OCI-LY1 (cell line): ENCODE results near the gene NETO2.

Experiments
- H2AFZ ChIP-seq: fragments of 200-600 bp; sonication (generic), shearing (Covaris generic); 2 replicates; pipeline ENCODE4 v1.6.0; 2014; ENCODE audit warnings: antibody characterized with exemption, mild to moderate bottlenecking, low read length
- H3F3A ChIP-seq: fragments of 200-600 bp; sonication (generic), shearing (Covaris generic); 2 replicates; pipeline ENCODE4 v1.6.0; 2014; ENCODE audit warnings: mild to moderate bottlenecking, antibody characterized with exemption, low read length, moderate library complexity; ENCODE audit not compliant: insufficient read depth
- H3K27ac ChIP-seq: fragments of 200-600 bp; sonication (generic); 2 replicates; pipeline ENCODE4 v1.5.1; 2014; ENCODE audit warnings: low read length, mixed run types, mild to moderate bottlenecking, low read depth; ENCODE audit not compliant: poor library complexity, severe bottlenecking
- H3K27me3 ChIP-seq: fragments of 200-600 bp; sonication (generic); 2 replicates; pipeline ENCODE4 v1.6.0; 2014; ENCODE audit warnings: antibody characterized with exemption, mild to moderate bottlenecking, low read length, moderate library complexity; ENCODE audit not compliant: insufficient read depth
- H3K36me3 ChIP-seq: fragments of 200-600 bp; sonication (generic); 2 replicates; pipeline ENCODE4 v1.6.1; 2014; ENCODE audit warnings: mild to moderate bottlenecking, antibody characterized with exemption, low read length, moderate library complexity, mixed read lengths; ENCODE audit not compliant: insufficient read depth
- H3K4me1 ChIP-seq: fragments of 200-600 bp; sonication (generic); 2 replicates; pipeline ENCODE4 v1.5.1; 2014; ENCODE audit warnings: mild to moderate bottlenecking, low read length, moderate library complexity; ENCODE audit not compliant: insufficient read depth, severe bottlenecking
- H3K4me2 ChIP-seq: fragments of 200-600 bp; sonication (generic), shearing (Covaris generic); 2 replicates; pipeline ENCODE4 v1.6.1; 2014; ENCODE audit warnings: low read length
- H3K4me3 ChIP-seq: fragments of 200-600 bp; sonication (generic); 2 replicates; pipeline ENCODE4 v1.5.1; 2014; ENCODE audit warnings: low read length, low read depth, mild to moderate bottlenecking, mixed read lengths; ENCODE audit not compliant: poor library complexity, severe bottlenecking
- H3K79me2 ChIP-seq: fragments of 200-600 bp; shearing (Covaris generic); 2 replicates; pipeline ENCODE4 v1.6.1; 2016; ENCODE audit warnings: mixed run types, low read length, mixed read lengths; ENCODE audit not compliant: insufficient read depth
- H3K9ac ChIP-seq: fragments of 200-600 bp; sonication (generic), shearing (Covaris generic); 2 replicates; pipeline ENCODE4 v1.6.1; 2014; ENCODE audit warnings: mild to moderate bottlenecking, low read length, mixed read lengths
- H3K9me2 ChIP-seq: fragments of 200-600 bp; sonication (generic), shearing (Covaris generic); 2 replicates; pipeline ENCODE4 v1.6.1; 2014; ENCODE audit warnings: low read depth, mild to moderate bottlenecking, low read length, mixed read lengths
- H3K9me3 ChIP-seq: fragments of 200-600 bp; shearing (Covaris generic); 2 replicates; pipeline ENCODE4 v1.6.1; 2014; ENCODE audit warnings: low read length, mixed read lengths
- H4K20me1 ChIP-seq: fragments of 200-600 bp; sonication (generic), shearing (Covaris generic); 2 replicates; pipeline ENCODE4 v1.6.0; 2016; ENCODE audit warnings: mild to moderate bottlenecking, low read length; ENCODE audit not compliant: insufficient read depth
- EZH2 ChIP-seq: fragments of 200-600 bp; sonication (generic), shearing (Covaris generic); IDR thresholded peaks from 2 replicates; pipeline ENCODE4 v1.8.0; 2017; ENCODE audit warnings: borderline replicate concordance, mixed run types, mild to moderate bottlenecking, antibody characterized with exemption, low read length, moderate library complexity, mixed read lengths
- TF ChIP-seq, protein P1 (sequence below): fragments of 200-600 bp; sonication (generic), shearing (Covaris generic); IDR thresholded peaks from 2 replicates; pipeline ENCODE4 v1.5.1; 2017; ENCODE audit warnings: mild to moderate bottlenecking, antibody characterized with exemption, low read length, moderate library complexity, mixed read lengths

The NETO2 gene

GRCh38 chr16:47161464-47161863, 17.7 kb upstream of the NETO2 start:
- Histone ChIP-seq H3K79me2 (no peaks in the 10 kb centered on the region), H3K4me3 (no peak overlapping the region), H3K9me2 (no peaks in the 10 kb centered on the region), H3K27ac (no peak overlapping the region), H3K27me3 (no peaks in the 10 kb centered on the region), H4K20me1 (no peaks in the 10 kb centered on the region), H3K9ac (no peak overlapping the region), H3F3A (no peaks in the 10 kb centered on the region), H2AFZ (no peak overlapping the region), H3K4me1 (no peaks in the 10 kb centered on the region), H3K9me3 (no peaks in the 10 kb centered on the region), H3K36me3 (peaks cover 32% of the 10 kb centered on the region; the same call in 1 of the 2 replicates), H3K4me2 (no peak overlapping the region)
- TF ChIP-seq, protein P1, sequence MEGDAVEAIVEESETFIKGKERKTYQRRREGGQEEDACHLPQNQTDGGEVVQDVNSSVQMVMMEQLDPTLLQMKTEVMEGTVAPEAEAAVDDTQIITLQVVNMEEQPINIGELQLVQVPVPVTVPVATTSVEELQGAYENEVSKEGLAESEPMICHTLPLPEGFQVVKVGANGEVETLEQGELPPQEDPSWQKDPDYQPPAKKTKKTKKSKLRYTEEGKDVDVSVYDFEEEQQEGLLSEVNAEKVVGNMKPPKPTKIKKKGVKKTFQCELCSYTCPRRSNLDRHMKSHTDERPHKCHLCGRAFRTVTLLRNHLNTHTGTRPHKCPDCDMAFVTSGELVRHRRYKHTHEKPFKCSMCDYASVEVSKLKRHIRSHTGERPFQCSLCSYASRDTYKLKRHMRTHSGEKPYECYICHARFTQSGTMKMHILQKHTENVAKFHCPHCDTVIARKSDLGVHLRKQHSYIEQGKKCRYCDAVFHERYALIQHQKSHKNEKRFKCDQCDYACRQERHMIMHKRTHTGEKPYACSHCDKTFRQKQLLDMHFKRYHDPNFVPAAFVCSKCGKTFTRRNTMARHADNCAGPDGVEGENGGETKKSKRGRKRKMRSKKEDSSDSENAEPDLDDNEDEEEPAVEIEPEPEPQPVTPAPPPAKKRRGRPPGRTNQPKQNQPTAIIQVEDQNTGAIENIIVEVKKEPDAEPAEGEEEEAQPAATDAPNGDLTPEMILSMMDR: no peak
- no peak for TF ChIP-seq EZH2

DNA sequence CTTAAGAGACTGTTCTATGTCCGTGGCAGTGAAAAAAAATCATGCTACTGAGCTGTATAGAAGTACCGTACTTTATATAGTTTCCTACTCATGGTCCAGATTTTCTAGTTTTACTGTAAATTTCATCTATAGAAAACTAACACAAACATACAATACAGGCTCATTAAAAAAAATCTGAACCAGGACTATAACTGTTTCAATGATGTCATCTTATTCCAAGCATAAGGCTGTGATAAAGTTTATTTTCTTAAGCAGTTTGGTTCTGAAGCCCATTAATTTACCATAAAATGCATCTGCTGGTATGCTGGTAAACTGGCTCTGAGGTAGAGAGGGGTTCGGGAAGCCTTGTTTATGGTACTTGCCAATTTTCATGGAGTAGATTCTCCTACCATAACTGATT, 16.7 kb upstream of the NETO2 start:
- Histone ChIP-seq H3F3A (no peaks in the 10 kb centered on the region), H2AFZ (no peak overlapping the region), H3K36me3 (peaks cover 42% of the 10 kb centered on the region), H3K79me2 (no peaks in the 10 kb centered on the region), H3K27me3 (no peaks in the 10 kb centered on the region), H3K27ac (no peak overlapping the region), H3K4me2 (no peak overlapping the region), H3K9me3 (no peaks in the 10 kb centered on the region), H3K9ac (no peak overlapping the region), H3K9me2 (no peaks in the 10 kb centered on the region), H3K4me1 (no peaks in the 10 kb centered on the region), H3K4me3 (no peak overlapping the region), H4K20me1 (no peaks in the 10 kb centered on the region)
- TF ChIP-seq, protein P1: no peak
- no peak for TF ChIP-seq EZH2

- Histone ChIP-seq H3K79me2 (no peaks in the 10 kb centered on the region), H3K36me3 (peaks cover 54% of the 10 kb centered on the region), H3K9ac (no peak overlapping the region), H2AFZ (no peak overlapping the region), H3K9me3 (no peaks in the 10 kb centered on the region), H3F3A (no peaks in the 10 kb centered on the region), H3K9me2 (no peaks in the 10 kb centered on the region), H3K4me3 (no peak overlapping the region), H3K27me3 (no peaks in the 10 kb centered on the region), H3K4me1 (no peaks in the 10 kb centered on the region), H3K4me2 (no peak overlapping the region), H4K20me1 (no peaks in the 10 kb centered on the region), H3K27ac (no peak overlapping the region)
- no peak for TF ChIP-seq EZH2
- TF ChIP-seq, protein P1: no peak
Observed at GRCh38 chr16:47158992-47159391, 15.2 kb upstream of the NETO2 start.
